Gastrocnemius medialis (tissue), 4 donors: Measurements from ENCODE around the gene ACOT13. TPM values are rescaled to one million over a fixed set of nuclear protein-coding genes. Genes with fewer than 3 reads are reported as not detected.

ENCODE experiments used
- ATAC-seq, 2 donors: fragments of 150-250 bp; one replicate each; pipeline ENCODE4 v1.9.1; 2016
- DNase-seq, 2 donors: peaks; one replicate each; pipeline ENCODE4 v3.0.0-alpha.2; 2019
- H3K27ac ChIP-seq, 4 donors: fragments of 200-600 bp; sonication (generic); 1 replicate in 1 of 4; 2 replicates in 3 of 4; pipeline ENCODE4 v1.5.1; 2016 to 2018; ENCODE audit warnings: mild to moderate bottlenecking in 2 of 4, moderate library complexity in 1 of 4
- H3K27me3 ChIP-seq, 3 donors: fragments of 200-600 bp; sonication (generic) in 2 of 3; 1 replicate in 1 of 3; 2 replicates in 2 of 3; pipeline versions ENCODE4 v1.5.1 to v1.6.0; 2016 to 2019; ENCODE audit warnings: mild to moderate bottlenecking in 1 of 3, moderate library complexity in 1 of 3
- H3K36me3 ChIP-seq, 2 donors: fragments of 200-600 bp; sonication (generic) in 1 of 2; one replicate each; pipeline ENCODE4 v1.5.1; 2017 to 2018
- H3K4me1 ChIP-seq, 2 donors: fragments of 200-600 bp; sonication (generic) in 1 of 2; one replicate each; pipeline ENCODE4 v1.5.1; 2016 to 2017; ENCODE audit warnings: mild to moderate bottlenecking in 2 of 2
- H3K4me3 ChIP-seq, 4 donors: fragments of 200-600 bp; sonication (generic) in 3 of 4; 1 replicate in 1 of 4; 2 replicates in 3 of 4; pipeline ENCODE4 v1.5.1; 2016 to 2019; ENCODE audit warnings: mild to moderate bottlenecking in 2 of 4
- H3K9me3 ChIP-seq, 3 donors: fragments of 200-600 bp; sonication (generic) in 2 of 3; 1 replicate in 1 of 3; 2 replicates in 2 of 3; pipeline ENCODE4 v1.5.1; 2016 to 2019
- POLR2A ChIP-seq, 2 donors: fragments of 450-650 bp; IDR thresholded peaks; one replicate each; pipeline ENCODE4 v1.6.1; 2017; ENCODE audit warnings: antibody characterized with exemption in 2 of 2, mild to moderate bottlenecking in 2 of 2, moderate library complexity in 2 of 2
- in situ Hi-C, 4 donors: fragments of 200-750 bp; cut with MboI; loops; one replicate each; pipeline versions ENCODE4 v1.15.0 to v1.8.0; 2017; ENCODE audit warnings: low sequenced_read_pairs in 4 of 4
- intact Hi-C: fragments of 100-400 bp; cut with DNase I; formaldehyde crosslinking; loops from one replicate; pipeline ENCODE4 v1.15.1; 2023; ENCODE audit warnings: low total_unique reads
- total RNA-seq, 4 donors: library from RNA; depleted of rRNA; stranded (reverse); fragments of >200 nt; gene quantifications; one replicate each; pipeline versions ENCODE4 v1.1.0 to v1.2.3, GENCODE V29; 2016
- TF ChIP-seq, protein P1 (sequence below), 5 experiments: fragments of 450-650 bp in 3 of 5; fragments of 200-600 bp in 2 of 5; sonication (generic) in 2 of 5; IDR thresholded peaks in 4 of 5; conservative IDR thresholded peaks in 1 of 5; 1 replicate in 4 of 5; 2 replicates in 1 of 5; pipeline ENCODE4 v1.5.1; 2016 to 2019; ENCODE audit warnings: antibody characterized with exemption in 5 of 5, mild to moderate bottlenecking in 3 of 5, moderate library complexity in 3 of 5

The ACOT13 gene
- total RNA-seq, result 10 to 100 TPM; 13.6 to 28.2 (median 21.1) TPM

DNA sequence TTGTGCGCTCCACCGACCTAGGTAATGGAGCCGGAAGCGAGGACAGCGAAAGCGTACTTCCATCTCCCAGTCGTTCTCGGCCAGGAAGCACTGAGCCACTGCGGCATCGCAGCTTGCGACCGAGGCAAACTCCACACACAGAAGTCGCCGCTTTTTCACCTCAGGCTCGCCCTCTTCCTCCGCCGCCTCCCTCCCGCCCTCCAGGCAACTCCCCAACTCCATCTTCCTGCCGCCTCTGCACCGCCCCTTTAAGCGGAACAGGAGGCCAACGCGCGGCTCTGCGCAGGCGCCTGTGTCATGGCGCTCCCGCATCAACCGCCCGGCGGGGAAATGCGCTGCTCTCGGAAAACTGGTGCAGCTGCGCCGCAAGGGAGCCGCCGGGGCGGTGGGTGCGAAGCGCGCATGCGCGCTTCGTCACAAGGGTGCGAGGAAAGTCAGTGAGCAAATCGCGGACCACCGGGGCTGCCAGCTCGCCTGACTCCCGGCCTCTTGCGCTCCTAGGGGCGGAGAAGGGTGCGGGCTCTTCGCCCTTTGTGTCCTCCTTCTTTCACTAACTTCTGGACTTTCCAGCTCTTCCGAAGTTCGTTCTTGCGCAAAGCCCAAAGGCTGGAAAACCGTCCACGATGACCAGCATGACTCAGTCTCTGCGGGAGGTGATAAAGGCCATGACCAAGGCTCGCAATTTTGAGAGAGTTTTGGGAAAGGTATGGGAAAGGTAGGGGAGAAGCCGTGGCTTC, at the start of gene ACOT13, which contains the start of gene TDP2:
Gene ACOT13 (plus strand): TSS at position 437 of the 737 bp plus-strand sequence. CDS start 187 bp downstream, at position 624.
Gene TDP2 (minus strand): TSS at position 259 of the 737 bp plus-strand sequence. CDS start 37 bp downstream, at position 222.
- in situ Hi-C loops, result loop anchor here in 1 of 4 donors (5.0 kb wide), 1 partner anchor 45 kb away; no protein-coding TSS in a partner anchor
- Histone ChIP-seq H3K4me1 (peaks cover 31 to 32% of the 10 kb centered on the region in 2 donors), H3K27ac (peak within 1 kb of the TSS; percentile 90 to 95 (median 92)), H3K36me3 (peaks cover 0 to 16% of the 10 kb centered on the region in 2 donors), H3K9me3 (no peaks in the 10 kb centered on the region), H3K4me3 (peak within 1 kb of the TSS; percentile 76 to 95 (median 94)), H3K27me3 (no peaks in the 10 kb centered on the region)
- intact Hi-C loops, result loop anchor here (1.0 kb wide), 3 partner anchors 54 to 108 kb away; no protein-coding TSS in a partner anchor
- ATAC-seq, result peak; percentile 91 to 94
- DNase-seq, result peak; percentile 89 to 95
- TF ChIP-seq, protein P1, sequence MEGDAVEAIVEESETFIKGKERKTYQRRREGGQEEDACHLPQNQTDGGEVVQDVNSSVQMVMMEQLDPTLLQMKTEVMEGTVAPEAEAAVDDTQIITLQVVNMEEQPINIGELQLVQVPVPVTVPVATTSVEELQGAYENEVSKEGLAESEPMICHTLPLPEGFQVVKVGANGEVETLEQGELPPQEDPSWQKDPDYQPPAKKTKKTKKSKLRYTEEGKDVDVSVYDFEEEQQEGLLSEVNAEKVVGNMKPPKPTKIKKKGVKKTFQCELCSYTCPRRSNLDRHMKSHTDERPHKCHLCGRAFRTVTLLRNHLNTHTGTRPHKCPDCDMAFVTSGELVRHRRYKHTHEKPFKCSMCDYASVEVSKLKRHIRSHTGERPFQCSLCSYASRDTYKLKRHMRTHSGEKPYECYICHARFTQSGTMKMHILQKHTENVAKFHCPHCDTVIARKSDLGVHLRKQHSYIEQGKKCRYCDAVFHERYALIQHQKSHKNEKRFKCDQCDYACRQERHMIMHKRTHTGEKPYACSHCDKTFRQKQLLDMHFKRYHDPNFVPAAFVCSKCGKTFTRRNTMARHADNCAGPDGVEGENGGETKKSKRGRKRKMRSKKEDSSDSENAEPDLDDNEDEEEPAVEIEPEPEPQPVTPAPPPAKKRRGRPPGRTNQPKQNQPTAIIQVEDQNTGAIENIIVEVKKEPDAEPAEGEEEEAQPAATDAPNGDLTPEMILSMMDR (IDR thresholded peaks at IDR 0.05 in 4 of 5, conservative IDR thresholded peaks at IDR 0.05 in 1 of 5), result peak; percentile 57 to 73 (median 61)
- TF ChIP-seq POLR2A (IDR thresholded peaks at IDR 0.05), result peak; percentile 73 to 81

DNA sequence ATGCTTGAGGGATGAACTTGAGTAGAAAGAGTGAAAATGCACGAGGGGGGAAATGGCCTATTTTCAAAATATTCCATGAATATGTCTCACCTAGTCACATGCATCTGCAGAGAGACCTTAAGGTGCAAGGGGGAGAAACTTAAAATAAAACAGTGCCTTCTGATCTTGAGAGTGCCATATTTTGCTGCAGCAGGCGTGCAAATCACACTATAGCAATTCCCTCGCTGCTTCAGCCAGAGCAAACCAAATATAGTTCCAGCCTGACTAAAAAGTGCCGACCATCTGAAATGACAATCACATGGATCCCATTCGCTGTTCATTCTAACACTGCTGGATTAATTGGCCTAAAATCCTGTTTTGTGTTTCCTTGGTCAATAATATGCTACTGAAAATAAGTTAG, 47.2 kb upstream of the ACOT13 start:
- DNase-seq (no peak), ATAC-seq (no peak)
- H3K9me3 ChIP-seq, result no peaks in the 10 kb centered on the region
- no peak overlapping the region for H3K27ac ChIP-seq
- intact Hi-C loops (no loop called here), in situ Hi-C loops (no loop called here)
- no peak for TF ChIP-seq POLR2A (IDR thresholded peaks at IDR 0.05)
- TF ChIP-seq, protein P1 (IDR thresholded peaks at IDR 0.05 in 4 of 5, conservative IDR thresholded peaks at IDR 0.05 in 1 of 5), result no peak
- no peaks in the 10 kb centered on the region for H3K4me1 ChIP-seq
- H3K36me3 ChIP-seq, result no peaks in the 10 kb centered on the region
- H3K4me3 ChIP-seq, result no peak overlapping the region
- H3K27me3 ChIP-seq, result no peaks in the 10 kb centered on the region

DNA sequence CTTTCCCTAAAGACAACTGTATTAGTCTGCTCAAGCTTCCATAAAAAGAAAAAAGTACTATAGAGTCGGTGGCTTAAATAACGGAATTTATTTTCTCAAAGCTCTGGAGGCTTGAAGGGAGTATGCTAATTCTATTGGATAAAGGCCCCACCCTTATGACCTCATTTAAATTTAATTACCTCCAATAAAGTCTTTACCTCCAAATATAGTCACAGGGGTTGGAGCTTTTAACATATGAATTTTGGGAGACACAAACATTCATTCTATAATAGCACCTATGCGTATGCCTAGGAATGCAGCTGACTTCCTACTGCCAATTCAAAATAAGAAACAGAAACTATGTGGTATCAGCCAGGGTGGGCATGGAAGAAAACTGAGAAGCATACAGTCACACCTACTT, 46.2 kb upstream of the ACOT13 start:
- Histone ChIP-seq H3K36me3 (no peaks in the 10 kb centered on the region), H3K27ac (no peak overlapping the region), H3K9me3 (no peaks in the 10 kb centered on the region), H3K27me3 (no peaks in the 10 kb centered on the region), H3K4me3 (no peak overlapping the region), H3K4me1 (no peaks in the 10 kb centered on the region)
- intact Hi-C loops (no loop called here), in situ Hi-C loops (no loop called here)
- no peak for ATAC-seq
- TF ChIP-seq POLR2A (IDR thresholded peaks at IDR 0.05), result no peak
- TF ChIP-seq, protein P1 (IDR thresholded peaks at IDR 0.05 in 4 of 5, conservative IDR thresholded peaks at IDR 0.05 in 1 of 5), result no peak
- no peak for DNase-seq

DNA sequence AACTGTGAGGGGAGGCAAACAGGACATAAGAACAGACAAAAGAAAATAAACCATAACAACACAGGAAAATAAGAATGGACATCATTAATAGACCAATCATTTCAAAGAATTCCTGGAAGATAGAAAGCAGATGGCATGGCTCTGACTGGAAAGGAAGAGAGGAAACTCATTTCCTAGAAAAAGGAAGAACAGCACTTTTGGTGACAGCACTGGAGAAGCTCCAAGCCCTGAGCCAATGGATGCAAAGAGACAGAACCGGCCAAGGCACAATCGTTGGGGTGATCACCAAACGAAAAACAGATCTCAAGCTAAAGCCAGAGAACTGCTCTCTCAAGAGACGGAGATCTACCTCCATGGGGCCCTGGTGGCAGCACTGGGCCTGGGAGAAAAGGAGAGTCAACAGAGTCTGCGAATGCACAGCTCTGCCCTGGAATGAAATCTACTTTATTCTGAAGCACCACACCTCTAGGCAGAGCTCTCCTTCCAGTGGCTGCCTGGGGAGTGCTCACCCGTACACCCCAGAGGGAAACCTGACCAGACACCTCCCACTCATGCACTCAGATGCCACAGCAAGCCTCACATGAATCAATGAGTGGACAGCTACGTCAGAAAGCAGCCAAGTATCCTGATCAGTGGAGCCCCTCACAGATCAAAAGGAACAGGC, 45.1 kb upstream of the ACOT13 start:
- Histone ChIP-seq H3K4me3 (no peak overlapping the region), H3K27me3 (no peaks in the 10 kb centered on the region), H3K4me1 (no peaks in the 10 kb centered on the region), H3K27ac (no peak overlapping the region), H3K9me3 (no peaks in the 10 kb centered on the region), H3K36me3 (no peaks in the 10 kb centered on the region)
- TF ChIP-seq, protein P1 (IDR thresholded peaks at IDR 0.05 in 4 of 5, conservative IDR thresholded peaks at IDR 0.05 in 1 of 5), result no peak
- no peak for TF ChIP-seq POLR2A (IDR thresholded peaks at IDR 0.05)
- no peak for ATAC-seq
- DNase-seq, result no peak
- in situ Hi-C loops (no loop called here), intact Hi-C loops (no loop called here)
